GM10248 (cell line): Measurements from ENCODE around the gene EGFL8.

ENCODE experiments used
- CTCF ChIA-PET: fragments of 300-600 bp; sonication (Branson Sonifier 250); formaldehyde crosslinking; extraction: SDS; loops from one replicate; lab custom pipeline; 2021; ENCODE audit warnings: antibody characterized with exemption; lab: Yijun Ruan, JAX
- POLR2A ChIA-PET: fragments of 350-650 bp; sonication (Branson Sonifier 250); formaldehyde crosslinking; extraction: SDS; loops from one replicate; lab custom pipeline; 2020; ENCODE audit warnings: antibody characterized with exemption; lab: Yijun Ruan, JAX
- DNase-seq: peaks from one replicate; pipeline ENCODE4 v3.0.0; 2012; ENCODE audit errors: extremely low spot score
- TF ChIP-seq, protein P1 (sequence below): IDR thresholded peaks from 2 replicates; pipeline ENCODE4 v1.5.1; 2012; ENCODE audit warnings: mild to moderate bottlenecking, low read depth; ENCODE audit errors: extremely low read depth, missing control alignments, control extremely low read depth

Gene EGFL8

DNA sequence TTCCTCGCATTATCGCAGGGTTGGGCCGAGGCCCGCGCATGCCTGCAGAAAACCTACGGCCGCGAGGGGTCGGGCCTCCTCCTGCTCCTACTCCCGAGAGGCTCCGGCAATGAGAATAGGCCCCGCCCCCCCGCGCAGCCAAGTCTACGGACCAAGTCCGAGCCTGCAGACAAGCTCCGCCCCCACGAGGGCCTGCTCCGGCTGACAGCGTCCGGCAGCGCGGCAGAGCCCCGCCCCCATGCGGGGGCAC lies 31.2 kb downstream of the EGFL8 start:
- POLR2A ChIA-PET, result interaction anchor here (0.5 to 0.8 kb wide), 3 partner anchors 67 to 360 kb away, joined by 3 to 8 read pairs (median 7); partner anchors contain the start of genes ATF6B and NEU1
- CTCF ChIA-PET, result interaction anchor here (0.7 to 2.2 kb wide), 16 partner anchors 9 to 108 kb away, joined by 3 to 11 read pairs (median 4); partner anchors contain the start of genes AGPAT1, ATF6B and FKBPL
- peak; percentile 98 for DNase-seq
- TF ChIP-seq, protein P1, sequence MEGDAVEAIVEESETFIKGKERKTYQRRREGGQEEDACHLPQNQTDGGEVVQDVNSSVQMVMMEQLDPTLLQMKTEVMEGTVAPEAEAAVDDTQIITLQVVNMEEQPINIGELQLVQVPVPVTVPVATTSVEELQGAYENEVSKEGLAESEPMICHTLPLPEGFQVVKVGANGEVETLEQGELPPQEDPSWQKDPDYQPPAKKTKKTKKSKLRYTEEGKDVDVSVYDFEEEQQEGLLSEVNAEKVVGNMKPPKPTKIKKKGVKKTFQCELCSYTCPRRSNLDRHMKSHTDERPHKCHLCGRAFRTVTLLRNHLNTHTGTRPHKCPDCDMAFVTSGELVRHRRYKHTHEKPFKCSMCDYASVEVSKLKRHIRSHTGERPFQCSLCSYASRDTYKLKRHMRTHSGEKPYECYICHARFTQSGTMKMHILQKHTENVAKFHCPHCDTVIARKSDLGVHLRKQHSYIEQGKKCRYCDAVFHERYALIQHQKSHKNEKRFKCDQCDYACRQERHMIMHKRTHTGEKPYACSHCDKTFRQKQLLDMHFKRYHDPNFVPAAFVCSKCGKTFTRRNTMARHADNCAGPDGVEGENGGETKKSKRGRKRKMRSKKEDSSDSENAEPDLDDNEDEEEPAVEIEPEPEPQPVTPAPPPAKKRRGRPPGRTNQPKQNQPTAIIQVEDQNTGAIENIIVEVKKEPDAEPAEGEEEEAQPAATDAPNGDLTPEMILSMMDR, result peak; percentile 22

DNA sequence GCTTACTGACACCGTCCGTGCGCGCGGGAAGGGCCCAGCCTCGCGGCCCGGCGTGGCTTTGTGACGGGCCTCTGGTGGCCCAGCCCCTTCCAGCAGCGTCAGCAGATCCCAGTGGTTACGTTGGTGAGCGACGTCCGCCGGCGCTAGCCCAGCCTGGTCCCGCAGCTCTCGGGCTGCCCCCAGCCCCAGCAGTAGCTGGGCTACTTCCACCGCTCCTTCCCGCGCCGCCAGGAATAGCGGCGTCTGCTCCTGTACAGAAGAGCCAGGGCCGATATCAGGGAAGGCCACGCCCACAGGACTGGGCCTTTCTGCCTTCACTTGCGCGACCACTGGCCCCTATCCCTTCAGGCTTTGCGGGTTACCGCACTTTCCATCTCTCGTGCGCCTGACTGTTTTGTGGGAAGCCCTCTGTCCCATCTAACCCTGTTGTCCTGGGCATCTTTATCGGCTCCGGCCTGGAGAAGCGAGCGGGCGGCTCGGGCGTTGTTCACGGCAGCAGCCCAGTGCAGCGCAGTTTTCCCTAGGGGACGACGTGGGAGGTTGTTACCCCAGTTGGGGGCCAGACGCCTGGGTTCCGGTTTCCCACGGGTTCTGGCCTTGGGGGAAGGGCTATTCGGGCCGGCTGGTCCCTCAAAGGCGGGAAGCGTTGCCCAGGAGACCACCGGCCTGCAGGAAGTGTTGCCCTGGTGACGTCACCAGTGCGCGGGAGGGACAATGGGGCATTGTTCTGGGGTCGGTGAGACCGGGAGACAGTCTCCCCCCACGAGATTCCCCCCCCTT lies 31.7 kb downstream of the EGFL8 start:
- ChIA-PET CTCF (interaction anchor here (0.7 to 2.2 kb wide), 15 partner anchors 9 to 109 kb away, joined by 3 to 11 read pairs (median 4); partner anchors contain the start of genes AGPAT1, ATF6B and FKBPL), POLR2A (interaction anchor here (0.5 to 0.8 kb wide), 3 partner anchors 68 to 360 kb away, joined by 3 to 8 read pairs (median 7); partner anchors contain the start of genes ATF6B and NEU1)
- TF ChIP-seq, protein P1, result no peak
- DNase-seq, result peak; percentile 79

DNA sequence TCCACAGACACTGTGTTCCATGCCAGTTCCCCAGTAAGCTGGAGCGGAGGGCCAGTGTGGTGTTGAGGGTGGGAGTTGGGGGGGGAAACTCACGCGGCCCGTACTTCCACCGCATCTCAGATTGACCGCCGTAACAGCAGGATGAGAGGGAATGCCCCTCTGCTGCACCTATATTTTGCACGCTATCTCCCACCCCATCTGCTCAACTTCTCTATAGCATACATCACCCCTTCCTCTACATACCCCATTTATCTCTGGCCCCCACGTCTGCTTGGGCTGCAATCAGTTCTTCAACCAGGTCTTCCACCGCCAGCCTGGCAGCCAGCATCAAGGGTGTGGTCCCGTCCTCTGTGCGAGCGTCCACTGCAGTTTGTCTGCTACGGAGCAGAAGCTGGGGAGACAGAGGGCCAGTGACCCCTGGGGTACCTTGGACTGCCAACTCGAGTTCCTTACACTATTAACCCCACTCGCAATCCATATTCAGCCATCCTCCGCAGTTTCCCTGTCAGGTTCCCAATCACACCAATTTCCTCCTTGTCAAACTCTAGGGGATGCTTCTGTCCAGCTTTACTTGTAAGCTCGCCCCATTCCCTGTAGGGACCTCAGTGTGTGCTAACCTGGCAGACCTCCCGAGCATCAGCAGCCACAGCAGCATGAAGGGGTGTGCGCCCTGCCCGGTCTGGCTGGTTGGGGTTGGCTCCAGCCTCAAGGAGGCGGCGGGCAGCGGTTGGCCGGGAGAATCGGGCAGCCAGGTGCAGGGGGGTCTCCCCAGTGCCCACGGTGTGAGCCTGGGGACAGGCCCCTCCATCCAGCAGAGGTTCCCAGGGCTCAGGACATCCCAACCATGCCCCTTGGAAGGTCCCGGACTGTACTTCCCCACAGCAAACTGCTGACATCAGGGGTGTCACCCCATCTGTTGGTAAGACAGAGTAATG lies 32.6 kb downstream of the EGFL8 start:
- ChIA-PET CTCF (interaction anchor here (1.5 to 1.6 kb wide), 3 partner anchors 9 to 150 kb away, joined by 4 to 7 read pairs (median 6); no protein-coding TSS in a partner anchor), POLR2A (interaction anchor here (0.7 kb wide), 1 partner anchor 1146 kb away, joined by 5 read pairs; no protein-coding TSS in a partner anchor)
- TF ChIP-seq, protein P1, result peak; percentile 19
- DNase-seq, result peak; percentile 55

DNA sequence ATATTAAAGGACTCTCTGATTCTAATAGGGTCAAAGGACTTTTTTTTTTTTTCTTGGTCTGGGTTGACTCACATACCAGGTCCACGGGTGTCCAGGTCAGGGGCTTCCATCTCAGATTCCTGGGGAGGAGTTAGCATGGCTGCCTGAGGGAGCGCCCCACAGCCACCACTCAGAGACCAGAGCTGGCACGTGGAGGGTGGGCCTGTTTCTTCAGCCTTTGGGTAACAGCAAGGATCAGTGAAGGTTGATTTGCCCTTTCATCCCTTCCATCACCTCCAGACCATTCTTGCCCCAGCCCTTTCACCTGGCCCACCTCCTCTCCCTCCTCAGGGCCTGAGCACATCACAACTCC lies 33.9 kb downstream of the EGFL8 start:
- POLR2A ChIA-PET, result no interaction called here
- CTCF ChIA-PET, result interaction anchor here (1.6 kb wide), 1 partner anchor 80 kb away, joined by 6 read pairs; no protein-coding TSS in a partner anchor
- no peak for DNase-seq
- TF ChIP-seq, protein P1, result no peak

DNA sequence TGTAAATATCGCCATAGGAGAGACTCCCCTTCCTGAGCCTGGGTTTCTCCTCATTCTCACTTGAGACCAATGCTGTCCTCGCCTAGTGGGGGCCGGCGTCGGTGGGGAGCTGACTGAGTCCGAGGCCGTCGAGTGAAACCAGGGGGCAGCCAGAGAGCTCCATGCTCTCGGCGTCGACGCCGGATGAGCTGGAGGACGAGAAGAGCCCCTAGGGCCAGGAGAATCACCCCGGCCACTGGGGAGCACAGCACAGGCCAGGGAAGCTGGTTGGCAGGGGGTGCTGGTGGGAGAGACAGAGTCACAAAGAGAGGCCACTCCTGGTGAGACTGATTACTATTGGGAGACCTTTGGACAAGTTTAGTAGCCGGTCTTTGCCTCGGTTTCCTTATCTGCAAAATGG lies 34.5 kb downstream of the EGFL8 start:
- TF ChIP-seq, protein P1, result no peak
- no peak for DNase-seq
- ChIA-PET POLR2A (interaction anchor here (0.7 kb wide), 1 partner anchor 17 kb away, joined by 3 read pairs; no protein-coding TSS in a partner anchor), CTCF (no interaction called here)

DNA sequence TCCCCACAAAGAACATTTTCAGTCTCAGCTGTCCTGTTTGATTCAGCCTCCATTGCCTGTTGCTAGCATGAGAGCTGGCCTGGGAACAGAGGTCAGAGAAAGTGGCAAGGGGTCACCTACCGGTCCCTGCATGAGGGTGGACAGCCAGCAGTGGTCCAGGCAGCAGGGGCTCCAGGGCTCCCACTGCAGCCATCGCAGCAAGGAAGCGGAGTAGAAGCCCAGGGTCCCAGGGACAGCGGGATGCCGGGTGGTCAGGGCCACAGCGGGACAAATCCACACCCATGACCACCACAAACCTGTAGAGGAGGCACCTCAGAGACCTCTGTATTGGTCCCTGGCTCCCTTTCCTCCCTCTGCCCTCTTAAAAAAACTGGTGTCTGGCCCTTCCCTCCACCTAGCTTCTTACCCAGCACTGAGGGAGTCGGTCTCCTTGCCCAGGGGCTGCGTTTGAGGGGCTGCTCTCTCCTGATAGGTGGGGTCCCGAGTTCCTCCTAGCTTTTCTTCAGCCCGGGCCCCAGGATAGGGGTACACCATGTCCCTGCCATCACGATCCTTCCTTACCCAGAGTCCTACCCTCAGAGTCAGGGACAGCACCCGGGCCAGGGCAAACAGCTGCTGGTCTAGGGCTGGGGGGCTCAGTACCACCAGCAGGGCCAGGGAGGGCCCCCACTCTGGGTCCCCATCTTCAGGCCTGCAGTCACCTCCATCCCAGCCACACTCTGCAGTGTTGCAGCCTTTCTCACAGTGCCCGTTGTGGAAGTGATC lies 36.5 kb downstream of the EGFL8 start:
- CTCF ChIA-PET, result no interaction called here
- DNase-seq, result no peak
- POLR2A ChIA-PET, result no interaction called here
- TF ChIP-seq, protein P1, result no peak
